Adrenal gland (tissue), 12 donors: ENCODE measurements around the gene DENND5B. TPM values are rescaled to one million over a fixed set of nuclear protein-coding genes. Genes with fewer than 3 reads are reported as not detected.

Experiments
- DNase-seq, 7 donors: peaks; one replicate each; pipeline ENCODE4 v3.0.0-alpha.2; 2019 to 2020
- H3K27ac ChIP-seq, 5 donors: fragments of 200-600 bp; sonication (generic) in 4 of 5; 1 replicate in 3 of 5; 2 replicates in 2 of 5; pipeline versions ENCODE4 v1.5.1 to v1.8.0; 2016 to 2020; ENCODE audit warnings: mild to moderate bottlenecking in 1 of 5
- H3K27me3 ChIP-seq: fragments of 200-600 bp; 2 replicates; pipeline ENCODE4 v1.8.0; 2021
- H3K36me3 ChIP-seq, 2 donors: fragments of 200-600 bp; replicated peaks in 1 of 2; 1 replicate in 1 of 2; 2 replicates in 1 of 2; pipeline versions ENCODE4 v1.5.1 to v1.8.0; 2018 to 2022
- H3K4me1 ChIP-seq, 2 donors: fragments of 200-600 bp; replicated peaks in 1 of 2; 1 replicate in 1 of 2; 2 replicates in 1 of 2; pipeline versions ENCODE4 v1.5.1 to v1.8.0; 2018 to 2021
- H3K4me3 ChIP-seq, 4 donors: fragments of 200-600 bp; sonication (generic) in 3 of 4; one replicate each; pipeline ENCODE4 v1.5.1; 2016 to 2018
- H3K9me3 ChIP-seq, 3 donors: fragments of 200-600 bp; sonication (generic) in 1 of 3; replicated peaks in 1 of 3; 1 replicate in 2 of 3; 2 replicates in 1 of 3; pipeline versions ENCODE4 v1.5.1 to v1.8.0; 2016 to 2021
- POLR2A ChIP-seq, 2 donors: fragments of 450-650 bp; IDR thresholded peaks; one replicate each; pipeline ENCODE4 v1.6.1; 2017; ENCODE audit warnings: antibody characterized with exemption in 2 of 2, mild to moderate bottlenecking in 2 of 2, moderate library complexity in 1 of 2
- WGBS, 4 donors: extraction: QIAGEN DNeasy Blood & Tissue Kit in 2 of 4; methylation state at CpG; one replicate each; pipeline versions ENCODE4 v1.1.5 to v1.1.7; 2013 to 2017; 5-methylcytosine and 5-hydroxymethylcytosine counted together
- intact Hi-C, 2 donors: fragments of 100-400 bp; cut with DNase I; formaldehyde crosslinking; loops; one replicate each; pipeline versions ENCODE4 v1.14.1 to v1.15.0; 2022 to 2023
- polyA plus RNA-seq, 3 donors: library from polyadenylated mRNA; stranded (reverse); fragments of 200-250 nt in 2 of 3; fragments of 350-450 nt in 1 of 3; fragmentation: Illumina TruSeq in 1 of 3; extraction: RNeasy Lipid Tissue Mini Kit (QIAGEN cat#74804) in 1 of 3; gene quantifications; one replicate each; pipeline ENCODE4 v1.2.3, GENCODE V29; 2013 to 2014
- total RNA-seq, 9 donors: library from RNA; depleted of rRNA in 4 of 9; stranded (reverse); fragments of >200 nt in 4 of 9; fragments of 120-200 nt in 1 of 9; fragmentation: NEBNext Ultra II Directional in 1 of 9; extraction: Animal tissue kit (Norgen Biotek cat#: 25700) in 1 of 9; gene quantifications; one replicate each; pipeline versions ENCODE4 v1.1.0 to v1.2.4, GENCODE V29; 2013 to 2023
- TF ChIP-seq, protein P1 (sequence below), 6 experiments: fragments of 450-650 bp in 4 of 6; fragments of 200-600 bp in 2 of 6; sonication (generic) in 1 of 6; IDR thresholded peaks; 1 replicate in 5 of 6; 2 replicates in 1 of 6; pipeline versions ENCODE4 v1.5.1 to v1.8.0; 2016 to 2021; ENCODE audit warnings: antibody characterized with exemption in 6 of 6, mild to moderate bottlenecking in 2 of 6, moderate library complexity in 1 of 6
- donor health status: healthy with polysubstance abuse.
- donor health status: Bipolar disorder and iron deficiency.
- donor health status: DM: yes; HTN: yes; CAD: no.
- donor health status: DM: no; HTN: no; CAD: no.
- donor health status: DM: no; HTN: no; CAD: no.
- donor health status: DM: yes; HTN: yes; CAD: no.

DENND5B gene
- total and polyA plus RNA-seq, 12 donors: 4.2 to 32.5 (median 23.0) TPM

GRCh38 chr12:31440586-31440985 lies 150.3 kb downstream of the DENND5B start:
- 89 to 94% (median 92%) methylated on average over 4 of the region's 4 CpGs for WGBS, 4 donors
- H3K4me3 ChIP-seq: no peak overlapping the region
- intact Hi-C loops: no loop called here

GRCh38 chr12:31440134-31440533 lies 150.8 kb downstream of the DENND5B start:
- TF ChIP-seq, protein P1, sequence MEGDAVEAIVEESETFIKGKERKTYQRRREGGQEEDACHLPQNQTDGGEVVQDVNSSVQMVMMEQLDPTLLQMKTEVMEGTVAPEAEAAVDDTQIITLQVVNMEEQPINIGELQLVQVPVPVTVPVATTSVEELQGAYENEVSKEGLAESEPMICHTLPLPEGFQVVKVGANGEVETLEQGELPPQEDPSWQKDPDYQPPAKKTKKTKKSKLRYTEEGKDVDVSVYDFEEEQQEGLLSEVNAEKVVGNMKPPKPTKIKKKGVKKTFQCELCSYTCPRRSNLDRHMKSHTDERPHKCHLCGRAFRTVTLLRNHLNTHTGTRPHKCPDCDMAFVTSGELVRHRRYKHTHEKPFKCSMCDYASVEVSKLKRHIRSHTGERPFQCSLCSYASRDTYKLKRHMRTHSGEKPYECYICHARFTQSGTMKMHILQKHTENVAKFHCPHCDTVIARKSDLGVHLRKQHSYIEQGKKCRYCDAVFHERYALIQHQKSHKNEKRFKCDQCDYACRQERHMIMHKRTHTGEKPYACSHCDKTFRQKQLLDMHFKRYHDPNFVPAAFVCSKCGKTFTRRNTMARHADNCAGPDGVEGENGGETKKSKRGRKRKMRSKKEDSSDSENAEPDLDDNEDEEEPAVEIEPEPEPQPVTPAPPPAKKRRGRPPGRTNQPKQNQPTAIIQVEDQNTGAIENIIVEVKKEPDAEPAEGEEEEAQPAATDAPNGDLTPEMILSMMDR (IDR thresholded peaks at IDR 0.05): no peak
- no peak for TF ChIP-seq POLR2A (IDR thresholded peaks at IDR 0.05)
- 87 to 95% (median 93%) methylated on average over 4 of the region's 4 CpGs for WGBS, 4 donors
- no peak overlapping the region for H3K27ac ChIP-seq

More at GRCh38 chr12:31440586-31440985, 150.3 kb downstream of the DENND5B start:
- Histone ChIP-seq H3K27me3 (no peaks in the 10 kb centered on the region), H3K4me1 (no peaks in the 10 kb centered on the region), H3K36me3 (no peaks in the 10 kb centered on the region), H3K27ac (no peak overlapping the region), H3K9me3 (no peaks in the 10 kb centered on the region)
- no peak for DNase-seq
- TF ChIP-seq, protein P1 (IDR thresholded peaks at IDR 0.05): no peak
- no peak for TF ChIP-seq POLR2A (IDR thresholded peaks at IDR 0.05)

GRCh38 chr12:31431721-31432240 lies 159.2 kb downstream of the DENND5B start:
- H3K36me3 ChIP-seq: no peaks in the 10 kb centered on the region
- peaks cover 7 to 11% of the 10 kb centered on the region in 2 donors for H3K4me1 ChIP-seq
- no peaks in the 10 kb centered on the region for H3K9me3 ChIP-seq
- intact Hi-C loops: no loop called here
- H3K4me3 ChIP-seq: no peak overlapping the region
- no peaks in the 10 kb centered on the region for H3K27me3 ChIP-seq
- TF ChIP-seq POLR2A (IDR thresholded peaks at IDR 0.05): no peak
- TF ChIP-seq, protein P1 (IDR thresholded peaks at IDR 0.05): no peak
- peak in 3 of 7 donors; percentile 14 to 33 (median 22) for DNase-seq
- WGBS, 4 donors: 20 to 54% (median 28%) methylated on average over 2 of the region's 2 CpGs
- H3K27ac ChIP-seq: peak overlapping the region in 2 of 5 donors; percentile 27 to 37

More at GRCh38 chr12:31440134-31440533, 150.8 kb downstream of the DENND5B start:
- H3K36me3 ChIP-seq: no peaks in the 10 kb centered on the region
- H3K4me3 ChIP-seq: no peak overlapping the region
- no peaks in the 10 kb centered on the region for H3K4me1 ChIP-seq
- DNase-seq: no peak
- no peaks in the 10 kb centered on the region for H3K9me3 ChIP-seq
- intact Hi-C loops: no loop called here
- H3K27me3 ChIP-seq: no peaks in the 10 kb centered on the region

GRCh38 chr12:31423405-31423804 lies 167.5 kb downstream of the DENND5B start:
- H3K36me3 ChIP-seq: no peaks in the 10 kb centered on the region
- intact Hi-C loops: no loop called here
- 41 to 83% (median 74%) methylated on average over 1 of the region's 1 CpG for WGBS, 4 donors

More at GRCh38 chr12:31423405-31423804, 167.5 kb downstream of the DENND5B start:
- Histone ChIP-seq H3K4me1 (no peaks in the 10 kb centered on the region), H3K27ac (no peak overlapping the region), H3K4me3 (no peak overlapping the region), H3K27me3 (no peaks in the 10 kb centered on the region), H3K9me3 (no peaks in the 10 kb centered on the region)
- no peak for TF ChIP-seq POLR2A (IDR thresholded peaks at IDR 0.05)
- TF ChIP-seq, protein P1 (IDR thresholded peaks at IDR 0.05): no peak
- DNase-seq: no peak
